GM12891 (cell line): ENCODE measurements around the gene GIPC1.

Experiments
- POLR2A ChIP-seq: IDR thresholded peaks from 2 replicates; pipeline ENCODE4 v1.6.1; 2011; ENCODE audit warnings: low read depth, low read length, control low read depth
- POLR2AphosphoS5 ChIP-seq: IDR thresholded peaks from 2 replicates; pipeline ENCODE4 v1.6.1; 2011; ENCODE audit warnings: low read depth, low read length, control low read depth
- POU2F2 ChIP-seq: IDR thresholded peaks from 2 replicates; pipeline ENCODE4 v1.6.1; 2011; ENCODE audit warnings: low read depth, mild to moderate bottlenecking, control low read depth, low read length, moderate library complexity
- SPI1 ChIP-seq: IDR thresholded peaks from 2 replicates; pipeline ENCODE4 v1.6.1; 2011; ENCODE audit warnings: low read depth, low read length, control low read depth
- TAF1 ChIP-seq: IDR thresholded peaks from 2 replicates; pipeline ENCODE4 v1.6.1; 2011; ENCODE audit warnings: low read depth, low read length, control low read depth

DNA sequence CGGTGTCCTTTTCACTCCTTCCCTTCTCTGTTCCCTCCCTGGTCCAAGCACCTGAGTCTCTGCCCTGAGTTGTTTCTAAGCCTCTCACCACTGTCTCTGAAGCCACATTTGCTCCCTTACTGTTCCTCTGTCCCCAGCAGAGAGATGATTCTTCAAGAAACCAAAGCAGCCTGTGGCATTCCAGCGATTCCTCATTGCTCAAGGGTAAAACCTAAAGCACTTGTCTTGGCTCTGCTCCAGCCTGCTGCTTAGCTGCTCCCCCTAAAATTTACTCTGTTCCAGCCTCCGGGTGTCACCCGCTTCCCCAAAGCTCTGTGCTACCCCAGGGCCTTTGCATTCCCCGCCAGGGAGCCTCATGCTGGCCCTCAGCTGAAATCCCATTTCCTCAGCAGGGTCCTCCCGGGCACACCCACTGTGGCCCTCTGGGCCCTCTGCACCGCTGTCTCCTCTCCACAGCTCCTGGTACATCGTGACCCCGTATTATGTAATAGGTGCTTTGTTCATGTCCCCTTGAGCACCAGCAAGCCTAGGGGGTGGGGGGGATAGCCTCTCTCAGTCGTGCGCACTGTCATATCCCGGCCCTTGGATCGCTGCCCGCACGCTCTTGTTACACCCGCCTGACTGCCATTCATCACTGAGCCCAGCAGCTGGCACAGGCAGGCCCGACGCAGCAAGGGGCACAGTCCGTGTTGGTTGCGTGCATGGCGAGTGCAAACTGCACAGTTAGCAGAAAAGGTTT, 49.2 kb upstream of the GIPC1 start:
- TF ChIP-seq POLR2AphosphoS5 (no peak), POLR2A (no peak), SPI1 (no peak), TAF1 (no peak), POU2F2 (no peak)
